Right lobe of liver (tissue), 6 donors: Measurements from ENCODE around the gene GPR78. TPM values are rescaled to one million over a fixed set of nuclear protein-coding genes. Genes with fewer than 3 reads are reported as not detected.

Experiments used
- ATAC-seq, 4 donors: fragments of 200-7000 bp; cut with Tn5 transposase; one replicate each; pipeline ENCODE4 v1.9.1; 2020; ENCODE audit warnings: mild to moderate bottlenecking in 4 of 4, moderate library complexity in 4 of 4
- DNase-seq, 3 donors: peaks; one replicate each; pipeline ENCODE4 v3.0.0-alpha.2; 2020
- H3K27ac ChIP-seq, 3 donors: fragments of 200-600 bp; one replicate each; pipeline ENCODE4 v1.8.0; 2022
- H3K27me3 ChIP-seq, 2 donors: fragments of 200-600 bp; one replicate each; pipeline ENCODE4 v1.8.0; 2022
- H3K36me3 ChIP-seq, 4 donors: fragments of 200-600 bp; sonication (generic) in 1 of 4; one replicate each; pipeline versions ENCODE4 v1.5.1 to v1.8.0; 2017 to 2022; ENCODE audit warnings: control low read depth in 1 of 4
- H3K4me1 ChIP-seq, 4 donors: fragments of 200-600 bp; sonication (generic) in 1 of 4; one replicate each; pipeline versions ENCODE4 v1.5.1 to v1.8.0; 2017 to 2022; ENCODE audit warnings: control low read depth in 1 of 4
- H3K4me3 ChIP-seq, 3 donors: fragments of 200-600 bp; one replicate each; pipeline ENCODE4 v1.8.0; 2022
- H3K9me3 ChIP-seq, 4 donors: fragments of 200-600 bp; sonication (generic) in 1 of 4; one replicate each; pipeline versions ENCODE4 v1.5.1 to v1.8.0; 2017 to 2022; ENCODE audit warnings: control low read depth in 1 of 4
- POLR2A ChIP-seq: fragments of 450-650 bp; IDR thresholded peaks from one replicate; pipeline ENCODE4 v1.6.1; 2017; ENCODE audit warnings: antibody characterized with exemption, mild to moderate bottlenecking
- WGBS: methylation state at CpG from one replicate; pipeline ENCODE4 v1.1.6; 2018; ENCODE audit warnings: low coverage, low lambda C conversion rate; ENCODE audit not compliant: insufficient coverage; ENCODE audit errors: missing lambda C conversion rate; 5-methylcytosine and 5-hydroxymethylcytosine counted together
- intact Hi-C, 2 donors: fragments of 100-400 bp; cut with DNase I; formaldehyde crosslinking; loops; one replicate each; pipeline versions ENCODE4 v1.11.2 to v1.14.1; 2022
- total RNA-seq, 6 experiments: library from RNA; depleted of rRNA in 2 of 6; stranded (reverse); fragments of >200 nt in 2 of 6; fragmentation: NEBNext Ultra II Directional in 3 of 6; extraction: Animal tissue kit (Norgen Biotek cat#: 25700) in 3 of 6; gene quantifications; one replicate each; pipeline versions ENCODE4 v1.1.0 to v1.2.4, GENCODE V29; 2016 to 2023
- TF ChIP-seq, protein P1 (sequence below), 4 donors: fragments of 200-600 bp in 3 of 4; fragments of 450-650 bp in 1 of 4; IDR thresholded peaks; one replicate each; pipeline versions ENCODE4 v1.5.1 to v1.8.0; 2016 to 2022; ENCODE audit warnings: antibody characterized with exemption in 4 of 4, mild to moderate bottlenecking in 2 of 4
- donor health status: DM: no; HTN: yes; CAD: no.
- donor health status: DM: no; HTN: no; CAD: no.
- donor health status: DM: no; HTN: no; CAD: no.
- donor health status: DM: no; HTN: yes; CAD: no.
- donor health status: DM: no; HTN: yes; CAD: no.

GPR78 gene
- total RNA-seq, 6 experiments from 2014 or later: not detected

DNA sequence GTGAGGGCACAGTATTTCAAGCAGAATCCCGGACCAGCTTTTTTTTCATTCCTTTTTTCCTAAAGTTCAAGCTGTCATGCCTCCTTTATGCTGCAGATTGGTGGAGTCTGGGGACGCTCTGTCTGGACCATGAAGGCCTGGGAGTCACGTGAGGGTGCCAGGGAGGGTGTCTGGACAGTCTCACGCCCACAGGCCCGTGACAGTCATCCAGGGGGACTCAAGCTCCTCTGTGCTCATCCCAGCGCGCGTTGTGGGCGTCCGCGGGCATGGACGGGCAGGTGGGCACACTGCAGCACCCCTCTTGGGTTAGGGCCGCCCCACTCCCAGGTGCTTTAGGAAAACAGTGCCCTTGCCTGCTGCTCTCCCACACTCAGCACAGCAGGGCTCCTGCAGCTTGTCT is 17.1 kb downstream of the GPR78 start:
- Histone ChIP-seq H3K9me3 (no peaks in the 10 kb centered on the region), H3K27me3 (no peaks in the 10 kb centered on the region), H3K36me3 (no peaks in the 10 kb centered on the region), H3K4me1 (no peaks in the 10 kb centered on the region), H3K27ac (no peak overlapping the region), H3K4me3 (no peak overlapping the region)
- ATAC-seq (no peak), DNase-seq (no peak)
- intact Hi-C loops: loop anchor here in 1 of 2 donors (10.0 kb wide), 1 partner anchor 123 kb away; no protein-coding TSS in a partner anchor
- TF ChIP-seq, protein P1, sequence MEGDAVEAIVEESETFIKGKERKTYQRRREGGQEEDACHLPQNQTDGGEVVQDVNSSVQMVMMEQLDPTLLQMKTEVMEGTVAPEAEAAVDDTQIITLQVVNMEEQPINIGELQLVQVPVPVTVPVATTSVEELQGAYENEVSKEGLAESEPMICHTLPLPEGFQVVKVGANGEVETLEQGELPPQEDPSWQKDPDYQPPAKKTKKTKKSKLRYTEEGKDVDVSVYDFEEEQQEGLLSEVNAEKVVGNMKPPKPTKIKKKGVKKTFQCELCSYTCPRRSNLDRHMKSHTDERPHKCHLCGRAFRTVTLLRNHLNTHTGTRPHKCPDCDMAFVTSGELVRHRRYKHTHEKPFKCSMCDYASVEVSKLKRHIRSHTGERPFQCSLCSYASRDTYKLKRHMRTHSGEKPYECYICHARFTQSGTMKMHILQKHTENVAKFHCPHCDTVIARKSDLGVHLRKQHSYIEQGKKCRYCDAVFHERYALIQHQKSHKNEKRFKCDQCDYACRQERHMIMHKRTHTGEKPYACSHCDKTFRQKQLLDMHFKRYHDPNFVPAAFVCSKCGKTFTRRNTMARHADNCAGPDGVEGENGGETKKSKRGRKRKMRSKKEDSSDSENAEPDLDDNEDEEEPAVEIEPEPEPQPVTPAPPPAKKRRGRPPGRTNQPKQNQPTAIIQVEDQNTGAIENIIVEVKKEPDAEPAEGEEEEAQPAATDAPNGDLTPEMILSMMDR (IDR thresholded peaks at IDR 0.05): no peak
- TF ChIP-seq POLR2A: no peak
- WGBS: 65% methylated on average over 3 of the region's 13 CpGs

- H3K27ac ChIP-seq: no peak overlapping the region
- no peaks in the 10 kb centered on the region for H3K9me3 ChIP-seq
- no peak overlapping the region for H3K4me3 ChIP-seq
- no peaks in the 10 kb centered on the region for H3K27me3 ChIP-seq
- intact Hi-C loops: loop anchor here in 1 of 2 donors (10.0 kb wide), 1 partner anchor 123 kb away; no protein-coding TSS in a partner anchor
- ATAC-seq: no peak
- no peaks in the 10 kb centered on the region for H3K4me1 ChIP-seq
- 100% methylated on average over 1 of the region's 15 CpGs for WGBS
- no peak for DNase-seq
- no peaks in the 10 kb centered on the region for H3K36me3 ChIP-seq
- no peak for TF ChIP-seq POLR2A
- TF ChIP-seq, protein P1 (IDR thresholded peaks at IDR 0.05): no peak
These were observed 17.6 kb downstream of the GPR78 start for GRCh38 chr4:8597791-8598190.

- no peak overlapping the region for H3K27ac ChIP-seq
- H3K4me1 ChIP-seq: no peaks in the 10 kb centered on the region
- no peaks in the 10 kb centered on the region for H3K9me3 ChIP-seq
- whole genome bisulfite sequencing: 66% methylated on average over 7 of the region's 19 CpGs
- TF ChIP-seq, protein P1 (IDR thresholded peaks at IDR 0.05): no peak
- TF ChIP-seq POLR2A: no peak
- no peak overlapping the region for H3K4me3 ChIP-seq
- intact Hi-C loops: loop anchor here in 1 of 2 donors (10.0 kb wide), 1 partner anchor 124 kb away; no protein-coding TSS in a partner anchor
- H3K27me3 ChIP-seq: no peaks in the 10 kb centered on the region
- no peaks in the 10 kb centered on the region for H3K36me3 ChIP-seq
- ATAC-seq (no peak), DNase-seq (no peak)
These were observed 18.3 kb downstream of the GPR78 start for GRCh38 chr4:8598391-8599090.

GRCh38 chr4:8599091-8599460 is 18.9 kb downstream of the GPR78 start:
- intact Hi-C loops: loop anchor here in 1 of 2 donors (10.0 kb wide), 1 partner anchor 124 kb away; no protein-coding TSS in a partner anchor
- H3K4me3 ChIP-seq: no peak overlapping the region
- WGBS: 81% methylated on average over 7 of the region's 8 CpGs
- DNase-seq (no peak), ATAC-seq (no peak)
- no peak overlapping the region for H3K27ac ChIP-seq
- H3K27me3 ChIP-seq: no peaks in the 10 kb centered on the region
- no peaks in the 10 kb centered on the region for H3K9me3 ChIP-seq
- no peaks in the 10 kb centered on the region for H3K4me1 ChIP-seq
- no peak for TF ChIP-seq POLR2A
- TF ChIP-seq, protein P1 (IDR thresholded peaks at IDR 0.05): no peak
- no peaks in the 10 kb centered on the region for H3K36me3 ChIP-seq
